ENCODE data around the gene ATAD2B.
"Not testable (repeated sequence)": the region's sequence is repeated elsewhere in the genome, so short reads cannot be mapped to it uniquely, and the experiment has no call there.

The ATAD2B gene

DNA sequence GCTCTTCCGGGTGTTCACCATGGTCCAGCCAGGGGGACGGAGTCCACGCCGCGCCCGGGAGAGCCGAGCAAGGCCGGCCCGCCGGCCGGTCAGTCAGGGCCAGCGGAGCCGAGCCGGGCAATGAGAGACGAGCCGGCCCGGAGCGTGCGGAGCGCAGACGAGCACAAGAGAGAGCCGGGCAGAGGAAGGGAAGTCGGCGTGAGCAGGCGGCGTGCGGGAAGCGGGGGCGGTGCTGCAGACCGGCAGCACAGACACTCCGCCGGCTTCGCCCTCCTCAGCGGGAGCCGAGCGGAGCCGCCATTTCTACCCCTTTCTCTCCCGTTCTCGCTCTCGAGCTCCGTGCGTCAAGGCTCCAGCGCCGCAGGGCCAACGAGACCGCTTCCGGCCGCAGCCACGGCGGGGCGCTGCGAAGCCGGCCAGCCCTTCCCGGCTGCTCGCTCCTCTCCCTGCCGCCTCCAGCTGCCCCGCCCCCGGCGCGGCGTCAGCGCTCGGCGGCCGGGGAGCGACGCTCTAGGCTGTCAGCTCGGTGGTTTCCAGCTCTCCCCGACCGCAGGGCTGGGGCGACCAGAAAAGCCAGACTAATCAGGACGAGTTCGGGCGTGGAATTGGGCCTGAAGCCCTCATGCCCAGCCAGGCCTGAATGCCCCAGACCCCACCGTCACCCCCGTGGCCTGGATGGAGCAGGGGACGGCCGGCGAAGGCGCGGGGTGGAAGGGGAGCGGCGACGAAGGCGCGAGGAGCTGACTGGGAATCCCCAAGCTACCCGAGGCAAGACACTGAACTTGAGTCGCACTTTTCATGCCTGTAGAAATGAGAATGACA lies at the start of gene ATAD2B:
TSS of gene ATAD2B (minus strand) at position 374 of the 822 bp plus-strand sequence. CDS start at position 21, 353 bp downstream.
- peak; percentile 92 for DNase-seq

GRCh38 chr2:23967846-23968245 lies 40.9 kb upstream of the ATAD2B start:
- DNase-seq, result no peak

- DNase-seq, result no peak
Observed at GRCh38 chr2:23954325-23955014, 27.5 kb upstream of the ATAD2B start.

DNA sequence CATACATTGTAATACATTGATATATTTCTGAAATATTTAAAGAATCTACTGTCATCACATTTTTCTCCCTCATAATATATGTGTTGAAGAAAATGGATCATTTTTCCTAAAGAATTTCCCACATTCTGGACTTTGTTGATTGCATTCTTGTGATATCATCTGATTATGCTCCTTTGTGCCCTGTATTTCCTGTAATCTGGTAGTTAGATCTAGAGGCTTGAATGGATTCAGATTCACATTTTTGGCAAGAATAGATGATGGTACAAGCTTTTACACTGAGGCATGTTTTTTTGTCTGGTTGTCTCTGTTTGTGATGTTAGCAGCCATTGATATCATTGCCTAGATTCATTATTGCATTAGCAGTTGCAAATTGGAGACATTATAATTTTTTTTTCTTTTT lies 26.7 kb upstream of the ATAD2B start:
- no peak for DNase-seq

- DNase-seq, result not testable (repeated sequence)
Observed at GRCh38 chr2:23952558-23952957, 25.6 kb upstream of the ATAD2B start.

GRCh38 chr2:23947350-23947749 lies 20.4 kb upstream of the ATAD2B start:
- DNase-seq, result no peak

DNA sequence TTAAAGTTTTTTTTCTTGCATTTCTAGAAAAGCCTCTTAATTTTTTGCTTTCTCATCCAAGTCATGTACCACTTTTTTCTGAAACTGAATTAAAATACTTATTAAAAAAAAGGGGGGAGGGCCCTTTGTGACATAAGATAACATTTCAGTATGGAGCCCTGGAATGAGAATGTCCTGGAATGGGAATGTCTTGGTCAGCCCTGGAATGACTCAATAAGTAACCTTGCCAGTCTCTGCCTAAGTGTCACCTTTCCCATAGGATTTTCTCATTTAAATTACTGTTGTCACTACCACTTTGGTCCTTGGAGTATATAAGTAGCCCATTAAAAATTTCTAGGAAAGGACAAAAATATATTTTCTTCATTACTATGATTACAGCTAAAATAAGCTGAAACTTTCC lies 18.1 kb upstream of the ATAD2B start:
- no peak for DNase-seq

DNA sequence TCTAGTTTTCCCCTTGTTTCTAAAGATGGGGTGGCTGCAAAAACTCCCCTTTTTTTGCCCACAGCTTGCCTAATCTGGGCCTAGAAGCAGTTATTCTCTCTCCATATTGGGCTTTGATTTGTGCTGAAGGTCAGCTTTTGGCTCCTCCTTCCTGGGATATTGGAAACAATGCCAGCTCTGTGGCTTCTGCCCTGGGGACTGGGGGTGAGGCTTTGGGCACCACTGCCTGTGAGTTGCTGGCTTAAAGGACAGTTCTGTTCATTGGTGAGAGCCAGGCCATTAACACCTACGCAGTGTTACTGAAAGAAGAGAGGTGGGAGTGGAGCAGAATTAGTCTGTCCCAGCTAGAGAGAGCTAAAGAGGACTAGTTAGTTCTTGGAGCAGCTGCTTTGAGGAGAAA lies 17.6 kb upstream of the ATAD2B start:
- DNase-seq, result no peak

- no peak for DNase-seq
Observed at GRCh38 chr2:23943666-23944065, 16.7 kb upstream of the ATAD2B start.

GRCh38 chr2:23941644-23942043 lies 14.7 kb upstream of the ATAD2B start:
- DNase-seq, result no peak

GRCh38 chr2:23940718-23941620 lies 14.0 kb upstream of the ATAD2B start:
- DNase-seq, result no peak

DNA sequence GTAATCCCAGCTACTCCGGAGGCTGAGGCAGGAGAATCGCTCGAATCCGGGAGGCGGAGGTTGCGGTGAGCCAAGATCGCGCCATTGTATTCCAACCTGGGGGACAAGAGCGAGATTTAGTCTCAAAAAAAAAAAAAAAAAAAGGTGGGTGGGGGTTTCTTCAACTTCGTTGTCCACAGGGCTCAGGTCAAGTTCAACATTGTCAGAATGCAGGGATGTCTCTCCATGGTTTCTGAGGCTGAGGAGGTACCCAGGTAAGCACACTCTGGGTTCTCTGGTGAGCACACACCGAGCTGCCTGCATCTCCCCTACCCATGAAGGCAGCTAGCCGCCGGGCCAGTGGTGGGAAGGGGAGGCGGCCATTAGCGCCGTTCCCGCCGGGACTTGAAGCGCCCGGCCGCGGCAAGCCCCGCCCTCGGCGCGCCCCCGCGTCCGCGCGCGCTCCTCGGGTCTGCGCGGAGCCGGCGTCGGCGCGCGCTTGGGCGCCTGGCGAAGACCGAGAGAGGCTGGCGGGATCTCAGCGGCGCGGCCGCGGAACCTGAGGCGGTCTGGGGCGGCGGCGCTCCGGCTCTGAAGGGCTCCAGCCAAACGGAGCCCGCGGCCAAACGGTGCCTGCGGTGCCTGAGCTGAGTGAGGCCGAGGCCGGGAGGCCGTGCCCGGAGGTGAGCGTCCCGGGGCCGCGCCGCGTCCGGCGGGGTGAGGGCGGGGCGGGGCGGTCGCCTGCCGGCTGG lies 13.2 kb upstream of the ATAD2B start, which contains the start of gene UBXN2A:
TSS of gene UBXN2A (plus strand) at position 477 of the 731 bp plus-strand sequence. CDS start 17,852 bp downstream, outside the sequence.
- peak; percentile 82 for DNase-seq

- no peak for DNase-seq
Observed at GRCh38 chr2:23934259-23934658, 7.3 kb upstream of the ATAD2B start.

GRCh38 chr2:23926290-23926749 lies 603 bp downstream of the ATAD2B start:
- no peak for DNase-seq

DNA sequence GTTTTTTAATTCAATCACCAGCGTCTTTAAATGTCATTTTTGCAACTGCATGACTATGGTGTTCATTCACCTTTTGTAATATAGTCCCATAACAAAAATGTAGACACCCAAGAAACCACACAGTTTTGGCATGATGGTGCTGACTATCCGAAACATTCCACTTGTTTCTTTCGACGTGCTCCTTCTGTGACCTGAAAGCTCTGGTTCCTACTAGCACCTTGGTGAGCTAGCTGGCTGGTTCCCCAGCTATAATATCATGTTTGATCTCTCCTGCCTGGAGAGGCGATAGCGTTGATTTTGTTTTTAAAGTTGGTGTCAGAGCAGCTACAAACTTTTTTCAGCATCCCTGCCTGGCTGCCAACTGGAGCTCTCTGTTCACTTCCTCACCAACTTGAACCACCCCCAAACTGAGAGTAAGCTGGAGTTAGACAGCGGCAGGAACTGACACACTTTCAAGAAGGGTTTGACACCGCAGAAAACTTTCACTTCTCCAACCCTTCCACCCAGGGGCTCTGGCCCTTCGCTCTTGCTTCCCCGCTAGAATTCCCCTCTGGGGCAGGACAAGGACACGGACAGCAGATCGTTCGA lies 1.1 kb downstream of the ATAD2B start:
- no peak for DNase-seq

DNA sequence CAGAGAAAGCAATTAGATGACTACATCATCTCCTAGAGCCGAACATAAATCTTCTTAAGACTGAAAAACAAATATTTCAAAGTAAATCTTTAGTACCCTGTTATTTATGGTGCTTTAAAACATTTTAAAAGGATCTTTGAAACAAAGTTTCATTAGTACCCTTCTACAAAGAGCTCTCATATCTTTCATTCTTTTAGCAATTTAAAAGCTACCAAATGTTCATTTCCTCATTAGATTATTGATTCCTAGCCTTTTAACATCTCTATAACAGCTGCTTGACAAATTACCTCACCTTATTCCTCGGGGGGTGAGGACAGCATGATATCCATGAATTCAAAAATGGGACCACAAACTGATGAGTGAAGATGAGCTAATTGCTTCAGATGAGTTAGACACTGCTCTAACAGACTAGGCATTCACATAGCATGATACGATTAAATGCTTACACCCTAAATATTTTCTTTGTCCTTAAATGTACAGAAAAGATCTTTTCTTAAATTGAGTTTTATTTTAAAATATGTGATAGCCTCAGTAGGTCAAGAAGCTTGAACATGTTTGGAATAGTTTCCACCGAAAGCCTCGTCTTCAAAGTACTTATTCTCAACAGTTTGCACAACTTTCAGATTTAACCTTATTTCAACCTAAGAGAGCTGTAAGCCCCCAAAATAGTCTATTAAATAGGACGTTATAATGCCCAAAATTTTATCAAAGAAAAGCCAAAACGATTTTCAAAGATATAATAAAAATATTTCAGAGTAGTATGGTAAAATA lies 2.1 kb downstream of the ATAD2B start:
- no peak for DNase-seq

DNA sequence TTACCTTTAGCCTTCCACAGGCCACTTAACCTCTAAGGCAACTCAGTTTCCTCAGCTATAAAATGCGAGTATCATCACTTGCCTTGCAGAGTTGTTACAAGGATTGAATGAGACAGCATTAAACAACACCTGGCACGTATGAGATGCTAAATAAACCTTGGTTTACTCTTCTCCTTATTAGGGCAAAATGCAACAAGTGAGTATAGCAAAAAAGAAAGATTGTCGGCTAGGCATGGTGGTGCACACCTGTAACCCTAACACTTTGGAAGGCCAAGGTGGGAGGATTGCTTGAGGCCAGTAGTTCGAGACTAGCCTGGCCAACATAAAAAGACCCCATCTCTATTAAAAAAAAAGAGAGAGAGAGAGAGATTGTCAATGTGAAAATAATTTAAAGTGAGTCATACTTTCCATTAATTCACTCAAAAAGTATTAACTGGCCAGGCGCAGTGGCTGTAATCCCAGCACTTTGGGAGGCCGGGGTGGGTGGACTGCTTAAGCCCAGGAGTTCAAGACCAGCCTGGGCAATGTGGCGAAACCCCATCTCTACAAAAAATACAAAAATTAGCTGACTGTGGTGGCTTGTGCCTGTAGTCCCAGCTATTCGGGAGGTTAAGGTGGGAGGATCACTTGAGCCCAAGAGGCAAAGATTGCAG lies 8.0 kb downstream of the ATAD2B start:
- DNase-seq, result no peak

- DNase-seq, result no peak
Observed at GRCh38 chr2:23916727-23917405, 10.1 kb downstream of the ATAD2B start.

DNA sequence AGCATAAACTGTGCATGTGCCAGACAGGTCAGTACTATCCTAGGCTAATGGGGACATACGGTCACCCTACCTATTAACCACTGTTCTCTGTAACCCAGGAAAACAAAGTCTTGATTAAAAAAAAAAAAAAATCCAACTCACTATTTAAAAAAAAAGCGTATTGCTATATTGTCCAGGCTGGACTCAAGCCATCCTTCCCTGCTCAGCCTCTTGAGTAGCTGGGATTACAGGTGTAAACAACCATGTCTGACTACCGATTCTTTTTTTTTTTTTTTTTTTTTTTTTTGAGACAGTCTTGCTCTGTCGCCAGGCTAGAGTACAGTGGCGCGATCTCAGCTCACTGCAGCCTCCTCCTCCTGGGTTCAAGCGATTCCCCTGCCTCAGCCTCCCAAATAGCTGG lies 11.6 kb downstream of the ATAD2B start:
- no peak for DNase-seq

DNA sequence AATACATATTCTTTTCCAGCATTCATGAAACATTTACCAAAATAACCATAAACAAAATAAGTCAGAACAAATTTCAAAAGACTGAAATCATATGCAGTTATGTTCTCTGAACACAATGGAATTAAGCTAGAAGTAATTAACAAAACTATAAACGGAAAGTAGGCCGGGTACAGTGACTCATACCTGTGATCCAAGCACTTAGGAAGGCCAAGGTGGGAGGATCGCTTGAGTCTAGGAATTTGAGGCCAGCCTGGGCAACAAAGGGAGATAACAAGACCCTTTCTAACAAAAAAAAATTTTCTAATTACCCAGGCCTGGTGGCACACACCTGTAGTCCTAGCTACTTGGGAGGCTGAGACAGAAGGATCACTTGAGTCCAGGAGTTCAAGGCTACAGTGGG lies 14.9 kb downstream of the ATAD2B start:
- DNase-seq, result no peak
